Right lung (tissue), 5 donors: ENCODE results near the gene KIF26A. TPM values are rescaled to one million over a fixed set of nuclear protein-coding genes. Genes with fewer than 3 reads are reported as not detected.

Source experiments
- DNase-seq, 2 donors: peaks; one replicate each; pipeline ENCODE4 v3.0.0-alpha.2; 2013
- polyA plus RNA-seq, 5 donors: library from polyadenylated mRNA; unstranded; fragments of 120-200 nt; gene quantifications; one replicate each; pipeline versions ENCODE4 v1.2.1 to v1.2.3, GENCODE V29; 2013; ENCODE audit warnings: inconsistent platforms in 1 of 5, low replicate concordance in 1 of 5; ENCODE audit not compliant: insufficient read length in 5 of 5, insufficient read depth in 1 of 5

Gene KIF26A
- polyA plus RNA-seq, 5 donors, result 10.5 to 29.6 (median 13.1) TPM

- no peak for DNase-seq
These were observed 38.0 kb upstream of the KIF26A start for GRCh38 chr14:104100171-104101085.

- no peak for DNase-seq
These were observed 37.2 kb upstream of the KIF26A start for GRCh38 chr14:104101086-104101621.

DNA sequence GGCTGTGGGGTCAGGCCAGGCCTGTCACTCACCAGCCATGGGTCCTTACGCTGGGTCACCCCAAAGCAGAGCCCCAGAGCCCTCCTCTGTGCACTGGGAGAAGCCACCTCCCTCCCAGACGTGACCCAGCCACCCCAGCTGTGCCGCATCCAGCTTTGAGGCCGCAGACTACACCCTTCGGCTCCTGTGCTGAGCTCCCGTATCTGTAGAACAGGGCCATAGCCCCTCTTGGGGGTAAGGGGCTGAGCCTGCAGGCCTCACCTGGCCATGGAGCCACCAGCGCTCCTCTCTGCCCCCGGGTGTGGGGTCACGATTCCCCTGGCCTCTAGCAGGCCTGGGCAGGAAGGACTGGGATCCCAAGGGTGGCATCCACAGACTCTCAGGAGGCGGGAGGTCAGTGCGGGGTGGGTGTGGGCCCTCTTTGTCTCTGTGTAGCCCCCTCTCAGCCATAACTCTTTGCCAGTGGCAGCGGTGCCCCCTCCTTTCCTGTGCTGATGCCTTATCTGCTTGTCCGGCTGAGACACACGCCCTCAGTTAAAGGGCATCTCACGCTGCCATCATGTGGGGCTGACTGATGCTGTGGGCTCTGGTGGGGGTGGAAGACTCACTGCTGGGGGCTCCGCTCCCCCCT is 36.6 kb upstream of the KIF26A start:
- no peak for DNase-seq

DNA sequence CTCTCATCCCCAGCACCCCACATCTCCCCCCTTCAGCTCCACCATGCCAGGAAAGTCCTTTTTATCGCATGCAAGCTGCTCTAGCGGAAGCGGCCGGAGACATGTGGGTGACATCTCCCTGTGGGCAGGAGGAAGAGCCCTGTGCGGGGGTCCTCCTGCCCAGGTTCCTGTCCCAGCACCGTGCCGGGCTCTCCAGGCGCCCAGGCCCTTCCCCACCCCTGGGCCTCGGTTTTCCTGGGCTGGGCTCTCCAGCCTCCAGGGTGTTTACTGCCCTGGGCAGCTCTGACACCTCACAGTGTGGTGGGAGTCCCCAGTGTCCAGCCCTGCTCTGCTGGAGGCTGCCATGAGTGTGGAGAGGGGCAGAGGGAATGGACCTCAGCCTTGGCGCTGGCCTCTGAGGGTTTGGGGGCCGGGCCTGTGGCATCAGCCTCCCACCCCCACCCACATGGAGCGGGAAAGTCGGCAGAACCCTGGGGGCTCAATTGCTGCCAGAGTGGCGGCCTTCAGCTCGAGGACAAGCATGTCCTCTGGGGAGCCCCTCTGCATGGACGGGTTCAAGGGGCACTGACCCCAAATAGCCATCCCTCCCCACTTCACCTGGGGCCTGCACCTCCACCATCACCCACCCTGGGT is 36.0 kb upstream of the KIF26A start:
- no peak for DNase-seq

- DNase-seq, result no peak
These were observed 35.3 kb upstream of the KIF26A start for GRCh38 chr14:104103061-104103445.

DNA sequence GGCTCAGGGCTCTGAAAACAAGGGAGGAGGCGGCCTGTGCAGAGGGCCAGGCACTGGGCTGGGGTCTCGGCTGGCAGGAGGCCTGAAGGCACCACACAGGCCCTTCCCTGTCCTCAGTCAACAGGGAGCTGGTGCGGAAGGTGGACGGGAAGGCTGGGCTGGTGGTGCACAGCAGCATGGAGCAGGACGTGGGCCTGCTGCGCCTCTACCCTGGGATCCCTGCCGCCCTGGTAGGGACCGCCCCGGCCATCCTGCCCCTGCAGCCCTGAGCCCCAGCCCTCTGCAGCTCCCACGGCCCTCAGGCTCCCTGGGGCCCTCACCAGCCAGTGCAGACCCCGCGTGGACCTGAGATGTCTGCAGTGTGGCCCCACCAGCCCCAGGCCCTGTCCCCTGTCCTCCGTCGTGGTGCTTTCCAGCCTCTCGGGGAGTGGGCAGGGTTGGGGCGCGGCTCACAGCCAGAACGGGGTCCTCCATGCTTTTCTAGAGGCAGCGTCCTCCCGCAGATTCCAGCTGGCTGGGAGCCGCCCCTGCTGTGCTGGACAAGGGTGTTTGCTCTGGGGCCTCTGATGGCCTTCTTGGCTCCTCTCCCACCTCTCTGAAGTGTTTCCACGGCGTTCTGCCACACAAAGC is 34.8 kb upstream of the KIF26A start:
- no peak for DNase-seq

DNA sequence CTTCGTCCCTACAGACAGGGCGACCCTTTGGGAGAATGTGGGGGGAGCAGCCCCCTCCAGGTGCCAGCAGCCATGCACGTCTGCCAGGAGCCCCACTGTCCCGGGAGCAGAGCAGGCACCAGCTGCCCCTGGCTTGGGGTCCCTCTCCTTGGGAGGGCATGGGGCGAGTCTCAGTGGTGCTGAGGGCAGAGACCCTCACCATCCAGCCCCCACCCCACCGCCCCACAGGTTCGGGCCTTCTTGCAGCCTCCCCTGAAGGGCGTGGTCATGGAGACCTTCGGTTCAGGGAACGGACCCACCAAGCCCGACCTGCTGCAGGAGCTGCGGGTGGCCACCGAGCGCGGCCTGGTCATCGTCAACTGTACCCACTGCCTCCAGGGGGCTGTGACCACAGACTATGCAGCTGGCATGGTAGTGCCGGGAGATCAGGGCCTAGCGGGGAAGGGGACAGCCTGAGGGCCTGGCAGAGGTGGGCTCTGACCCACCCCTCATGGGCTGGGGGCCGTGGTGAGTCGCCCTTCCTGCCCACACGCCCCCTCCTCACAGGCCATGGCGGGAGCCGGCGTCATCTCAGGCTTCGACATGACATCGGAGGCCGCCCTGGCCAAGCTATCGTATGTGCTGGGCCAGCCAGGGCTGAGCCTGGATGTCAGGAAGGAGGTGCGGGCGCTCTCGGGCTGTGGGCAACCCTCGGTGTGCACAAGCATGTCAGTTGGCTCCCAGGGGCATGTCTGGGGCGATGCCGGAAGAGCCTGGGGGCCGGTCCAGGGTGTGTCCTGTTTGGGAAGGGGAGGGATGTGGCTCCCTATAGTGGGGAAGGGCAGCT is 34.1 kb upstream of the KIF26A start:
- DNase-seq, result no peak

DNA sequence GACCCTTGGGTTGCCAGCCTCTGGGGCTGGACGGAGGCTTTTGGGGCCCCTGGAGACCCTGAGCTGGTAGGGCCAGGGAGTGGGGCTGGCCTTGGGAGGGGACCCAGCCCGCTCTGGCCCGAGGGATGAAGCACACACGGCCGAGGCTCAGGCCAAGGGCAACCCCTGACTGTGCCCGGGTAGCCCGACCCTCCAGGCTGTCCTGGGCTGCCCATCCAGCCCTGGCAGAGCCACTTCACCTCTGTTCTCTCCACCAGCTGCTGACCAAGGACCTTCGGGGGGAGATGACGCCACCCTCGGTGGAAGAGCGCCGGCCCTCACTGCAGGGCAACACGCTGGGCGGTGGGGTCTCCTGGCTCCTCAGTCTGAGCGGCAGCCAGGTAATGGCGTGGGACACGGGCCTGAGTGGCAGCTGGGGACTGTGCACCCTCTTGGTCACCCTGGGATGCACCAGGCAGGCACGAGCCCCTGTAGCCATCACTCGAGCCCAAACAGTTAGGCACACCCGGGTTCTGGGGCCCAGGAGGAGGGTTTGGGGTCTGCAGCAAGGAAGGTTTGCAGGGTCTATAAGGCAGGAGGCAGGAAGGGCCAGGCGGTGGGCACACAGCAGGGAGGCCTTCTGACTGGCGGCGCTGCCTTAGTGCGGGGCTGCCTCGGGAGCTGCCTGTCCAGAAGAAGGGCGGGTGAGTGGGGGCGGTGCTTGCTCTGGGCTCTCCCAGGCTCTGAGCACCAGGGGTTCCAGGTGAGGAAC is 33.1 kb upstream of the KIF26A start:
- DNase-seq, result no peak

DNA sequence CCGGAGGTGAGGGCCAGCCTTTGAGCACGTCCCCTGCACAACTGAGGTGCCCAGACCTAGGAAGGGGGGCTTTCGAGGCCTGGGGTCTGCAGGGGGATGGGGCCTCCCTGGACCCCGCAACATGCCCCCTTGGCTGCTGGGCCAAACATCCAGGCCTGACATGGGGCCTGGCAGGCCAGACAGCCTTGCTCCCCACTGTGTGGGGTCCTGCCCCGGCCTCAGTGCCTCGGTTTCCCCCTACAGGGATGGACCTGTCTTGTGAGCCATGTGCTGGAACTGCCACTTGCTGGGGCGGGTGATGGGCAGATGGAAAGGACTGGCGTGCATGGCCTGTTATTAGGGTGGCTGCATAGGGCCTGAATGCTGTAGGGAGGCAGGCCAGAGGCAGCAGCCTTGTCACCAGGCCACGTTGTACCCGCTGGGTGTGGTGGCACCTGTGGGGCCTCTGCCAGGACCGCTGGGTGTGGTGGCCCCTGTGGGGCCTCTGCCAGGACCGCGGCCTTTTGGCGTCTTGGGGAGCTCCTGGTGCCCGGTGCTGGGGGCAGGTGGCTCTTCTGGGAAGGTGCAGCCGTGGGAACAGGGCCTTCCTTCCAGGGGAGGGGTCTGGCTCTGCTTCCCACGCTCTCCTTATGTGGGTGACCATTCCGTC is 32.4 kb upstream of the KIF26A start:
- DNase-seq, result no peak

DNA sequence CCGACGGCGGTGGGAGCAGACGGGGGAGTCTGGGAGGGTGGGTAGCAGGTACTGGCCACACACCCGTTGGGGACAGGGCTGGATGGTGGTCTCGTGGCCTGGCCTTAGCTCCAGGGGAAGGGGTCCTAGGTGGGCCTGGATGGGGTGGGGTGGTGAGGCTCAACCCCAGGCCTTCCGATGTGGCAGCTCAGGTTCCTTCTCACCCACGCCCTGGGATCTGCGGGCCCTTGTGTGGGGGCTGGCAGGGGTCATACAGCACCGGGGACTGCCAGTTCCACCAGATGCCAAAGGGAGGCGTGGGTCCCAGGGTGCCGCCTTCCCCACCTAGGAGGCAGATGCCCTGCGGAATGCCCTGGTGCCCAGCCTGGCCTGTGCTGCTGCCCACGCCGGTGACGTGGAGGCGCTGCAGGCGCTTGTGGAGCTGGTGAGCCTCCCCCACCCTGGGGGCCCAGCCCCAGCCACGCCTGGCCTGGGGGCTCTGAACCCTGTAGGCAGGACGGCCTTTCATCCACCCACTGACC is 31.9 kb upstream of the KIF26A start:
- DNase-seq, result no peak

GRCh38 chr14:104107101-104107581 is 31.2 kb upstream of the KIF26A start:
- DNase-seq, result no peak

- DNase-seq, result no peak
These were observed 30.5 kb upstream of the KIF26A start for GRCh38 chr14:104107611-104108569.

DNA sequence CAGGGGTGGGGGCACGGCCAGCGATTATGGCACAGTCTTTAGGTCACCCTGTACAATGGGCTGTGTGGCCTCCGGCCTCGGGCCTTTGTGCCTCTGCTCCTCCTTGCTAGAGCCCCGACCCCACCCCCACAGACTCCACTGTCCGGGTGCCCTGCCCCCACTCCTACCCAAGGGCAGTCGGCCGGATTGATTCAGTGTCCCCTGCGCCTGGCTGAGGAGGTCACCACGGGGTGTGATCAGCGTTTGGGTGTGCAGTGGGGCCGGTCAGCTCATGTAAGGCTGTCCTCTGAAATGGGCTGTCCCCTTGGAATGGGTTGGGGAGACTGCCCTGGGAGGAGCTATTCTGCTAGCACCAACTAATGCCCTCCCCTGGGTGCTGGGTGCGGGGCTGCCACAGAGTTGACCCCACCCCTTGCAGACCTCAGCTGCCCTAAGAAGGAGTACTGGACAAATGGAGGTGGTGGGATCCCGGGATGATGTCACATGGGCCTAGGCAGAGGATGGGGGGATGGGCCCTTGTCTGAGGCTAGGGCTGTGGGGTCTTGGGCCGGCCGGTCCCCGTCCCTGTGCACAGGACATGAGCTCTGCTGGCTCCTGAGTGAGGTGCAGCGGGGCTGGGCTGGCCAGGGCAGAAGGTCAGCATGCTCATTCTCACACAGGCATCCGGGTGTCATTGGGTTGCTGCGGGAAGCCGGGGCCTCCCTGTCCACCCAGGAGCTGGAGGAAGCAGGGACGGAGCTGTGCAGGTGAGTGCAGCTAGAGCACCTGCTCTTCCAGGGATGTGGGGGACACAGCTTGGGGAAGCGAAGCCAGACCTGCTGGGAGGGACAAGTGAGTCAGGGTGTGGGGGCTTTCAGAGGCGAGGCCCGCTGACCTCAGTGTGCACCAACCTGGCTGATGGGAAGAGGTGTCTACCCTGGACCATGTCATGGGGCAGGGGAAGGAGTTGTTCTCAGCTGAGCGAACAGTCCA is 29.5 kb upstream of the KIF26A start:
- no peak for DNase-seq

- DNase-seq, result no peak
These were observed 28.5 kb upstream of the KIF26A start for GRCh38 chr14:104109731-104110361.

DNA sequence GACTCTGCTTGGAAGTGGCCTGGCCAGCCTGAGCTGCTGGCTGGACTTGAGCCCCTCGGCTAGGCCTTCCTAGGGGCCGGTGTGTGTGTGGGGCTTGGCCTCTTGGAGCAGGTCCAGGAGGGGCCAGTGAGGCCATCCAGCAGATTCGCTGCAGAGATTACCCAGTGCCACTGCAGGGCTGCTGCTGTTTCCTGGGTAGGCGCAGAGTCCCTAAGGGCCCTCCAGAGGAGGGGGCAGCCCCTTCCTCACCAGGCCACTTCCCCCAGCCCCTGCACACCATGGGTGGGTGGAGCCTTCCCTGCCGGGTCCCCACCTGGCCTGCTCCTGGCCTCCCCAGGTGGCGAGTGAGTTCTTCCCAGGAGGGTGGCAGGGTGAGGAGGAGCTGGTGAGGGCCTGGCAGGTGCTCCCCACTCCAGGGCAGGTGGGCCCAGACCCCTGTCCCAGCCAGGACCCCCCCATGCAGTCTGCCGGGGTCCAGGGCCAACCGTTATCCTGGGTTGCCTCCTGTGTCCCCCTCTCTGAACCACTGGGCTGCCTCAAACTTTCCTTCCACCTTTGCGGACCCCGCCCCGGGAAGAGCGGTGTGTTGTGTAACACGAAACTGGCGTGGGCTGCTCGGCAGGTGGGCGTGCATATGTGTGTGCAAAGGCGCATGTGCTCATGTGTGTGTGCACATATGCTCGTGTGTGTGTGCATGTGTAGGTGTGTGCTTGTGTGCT is 27.7 kb upstream of the KIF26A start:
- no peak for DNase-seq
